Gastrocnemius medialis (tissue), 4 donors: Measurements from ENCODE around the gene LPCAT1.

Source experiments
- CTCF ChIP-seq, 5 experiments: fragments of 450-650 bp in 3 of 5; fragments of 200-600 bp in 2 of 5; sonication (generic) in 2 of 5; IDR thresholded peaks in 4 of 5; conservative IDR thresholded peaks in 1 of 5; 1 replicate in 4 of 5; 2 replicates in 1 of 5; pipeline ENCODE4 v1.5.1; 2016 to 2019; ENCODE audit warnings: antibody characterized with exemption in 5 of 5, mild to moderate bottlenecking in 3 of 5, moderate library complexity in 3 of 5
- POLR2A ChIP-seq, 2 donors: fragments of 450-650 bp; IDR thresholded peaks; one replicate each; pipeline ENCODE4 v1.6.1; 2017; ENCODE audit warnings: antibody characterized with exemption in 2 of 2, mild to moderate bottlenecking in 2 of 2, moderate library complexity in 2 of 2

GRCh38 chr5:1532384-1532783 lies 8.6 kb upstream of the LPCAT1 start:
- TF ChIP-seq CTCF (IDR thresholded peaks at IDR 0.05 in 4 of 5, conservative IDR thresholded peaks at IDR 0.05 in 1 of 5) (no peak), POLR2A (IDR thresholded peaks at IDR 0.05) (no peak)
